Umbilical cord (tissue), 2 donors: ENCODE measurements around the gene NPBWR2. TPM values are rescaled to one million over a fixed set of nuclear protein-coding genes. Genes with fewer than 3 reads are reported as not detected.
"Not testable (repeated sequence)": the region's sequence is repeated elsewhere in the genome, so short reads cannot be mapped to it uniquely, and the experiment has no call there.

Experiments
- DNase-seq: peaks from one replicate; pipeline ENCODE4 v3.0.0-alpha.2; 2015; ENCODE audit warnings: low spot score
- total RNA-seq: library from RNA; depleted of rRNA; stranded (reverse); fragments of >200 nt; gene quantifications from one replicate; pipeline ENCODE4 v1.2.3, GENCODE V29; 2014; ENCODE audit warnings: low replicate concordance; ENCODE audit not compliant: insufficient read depth

The NPBWR2 gene
- total RNA-seq, 1 donor from 2014 or later: 3.9 TPM

DNA sequence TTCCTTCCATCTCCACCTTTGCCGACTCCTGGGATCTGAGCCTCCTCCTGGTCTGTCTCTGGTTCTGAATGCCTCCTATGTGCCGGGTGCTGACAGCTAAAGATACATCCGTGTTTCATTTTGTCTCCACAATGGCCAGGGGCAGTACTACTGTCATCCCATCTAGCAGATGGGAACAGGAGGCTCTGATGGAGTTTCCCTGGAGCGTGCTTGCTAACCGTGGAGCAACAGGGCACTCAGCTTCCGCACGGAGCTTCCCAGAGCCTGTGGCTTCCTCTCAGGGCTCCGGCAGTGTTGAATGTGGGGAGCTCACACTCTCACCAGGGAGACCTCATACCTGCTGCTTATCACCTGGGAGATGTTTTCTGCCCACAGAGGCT is 11.9 kb upstream of the NPBWR2 start:
- no peak for DNase-seq

- not testable (repeated sequence) for DNase-seq
Observed at GRCh38 chr20:64117432-64117777, 10.0 kb upstream of the NPBWR2 start.

DNA sequence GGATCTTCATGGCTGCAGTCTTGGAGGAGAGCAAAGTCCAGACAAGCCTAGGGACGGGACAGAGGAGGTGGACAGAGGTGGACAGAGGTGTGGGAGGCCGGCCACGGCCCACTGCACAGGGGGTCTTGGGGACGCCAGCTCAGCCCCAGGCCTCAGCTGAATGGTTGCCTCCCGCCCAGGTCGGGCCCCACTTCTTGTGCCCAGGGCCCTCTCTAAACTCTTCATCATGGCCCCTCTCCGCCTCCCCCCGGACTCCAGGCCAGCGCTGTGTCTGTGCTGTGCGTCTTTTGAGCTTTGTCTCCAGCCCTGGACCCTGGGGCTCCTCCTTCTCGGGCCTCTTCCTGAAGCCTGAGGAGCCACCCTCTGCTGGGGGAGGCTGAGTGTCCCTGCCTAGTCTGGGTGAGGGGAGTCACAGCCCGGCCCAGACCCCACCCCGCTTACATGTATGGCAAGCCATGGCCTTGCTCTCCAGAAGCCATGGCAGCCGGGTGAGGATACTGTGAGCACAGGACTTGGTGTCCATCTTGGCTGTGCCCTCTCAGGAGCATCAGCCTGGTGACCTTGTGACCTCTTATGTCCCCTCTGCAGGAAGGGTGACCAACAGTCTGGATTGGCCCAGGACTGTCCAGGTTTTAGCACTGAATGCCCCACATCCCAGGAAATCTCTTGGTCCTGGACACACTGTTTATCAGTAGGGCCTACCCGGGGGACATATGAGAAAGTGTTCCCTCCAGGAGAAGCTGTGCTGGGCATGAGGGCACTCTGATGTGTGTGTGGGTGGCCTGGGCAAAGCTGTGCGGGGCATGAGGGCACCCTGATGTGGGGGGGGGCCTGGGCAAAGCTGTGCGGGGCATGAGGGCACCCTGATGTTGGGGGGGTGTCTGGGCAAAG is 9.4 kb upstream of the NPBWR2 start:
- no peak for DNase-seq

- no peak for DNase-seq
Observed at GRCh38 chr20:64116016-64116415, 8.7 kb upstream of the NPBWR2 start.

- DNase-seq: no peak
Observed at GRCh38 chr20:64115171-64115911, 8.0 kb upstream of the NPBWR2 start.

DNA sequence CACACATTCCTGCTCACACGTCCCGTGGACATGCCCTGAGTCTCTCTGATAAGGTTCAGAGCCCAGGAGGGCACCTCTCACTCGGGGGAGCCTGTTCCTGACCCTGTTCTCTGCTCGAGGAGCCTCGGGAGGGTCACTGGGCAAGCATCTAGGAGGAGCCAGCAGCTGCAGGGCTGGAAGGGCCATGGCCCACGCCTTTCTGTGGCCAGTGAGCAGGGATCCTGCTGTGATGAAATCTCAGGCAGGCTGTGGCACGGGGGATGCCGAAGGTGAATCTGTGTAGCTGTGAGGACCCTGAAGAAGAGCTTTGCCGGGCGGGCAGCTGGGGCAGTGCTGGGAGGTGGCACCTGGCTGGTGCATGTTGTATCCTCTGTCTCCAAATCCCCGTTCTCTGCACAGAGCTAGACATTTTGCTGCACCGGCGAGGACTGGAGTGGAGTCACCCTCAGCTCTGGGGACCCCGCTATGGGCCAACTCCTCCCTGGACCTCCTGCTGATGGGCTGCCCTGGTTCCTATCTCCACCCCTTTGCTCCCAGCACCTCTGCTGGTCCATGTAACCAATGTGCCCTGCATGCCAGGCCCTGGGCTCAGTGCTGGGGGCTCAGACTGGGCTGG is 7.1 kb upstream of the NPBWR2 start:
- no peak for DNase-seq

- DNase-seq: no peak
Observed at GRCh38 chr20:64113796-64114355, 6.5 kb upstream of the NPBWR2 start.

DNA sequence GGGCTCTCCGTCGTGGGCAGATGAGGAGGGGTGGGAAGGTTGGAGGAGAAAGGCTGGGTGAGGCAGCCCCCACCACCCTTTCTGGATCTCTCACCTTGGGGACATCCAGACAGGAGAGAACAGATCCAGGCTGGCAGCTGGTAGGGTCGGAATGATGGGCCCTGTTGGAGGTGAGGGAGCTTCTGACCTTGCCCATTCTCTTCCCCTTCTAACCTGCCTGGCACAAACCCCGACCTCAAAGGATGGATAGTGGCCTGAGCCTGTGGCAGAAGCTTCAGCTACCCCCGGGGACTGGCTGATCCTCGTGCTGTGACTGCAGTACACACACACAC is 6.0 kb upstream of the NPBWR2 start:
- no peak for DNase-seq

DNA sequence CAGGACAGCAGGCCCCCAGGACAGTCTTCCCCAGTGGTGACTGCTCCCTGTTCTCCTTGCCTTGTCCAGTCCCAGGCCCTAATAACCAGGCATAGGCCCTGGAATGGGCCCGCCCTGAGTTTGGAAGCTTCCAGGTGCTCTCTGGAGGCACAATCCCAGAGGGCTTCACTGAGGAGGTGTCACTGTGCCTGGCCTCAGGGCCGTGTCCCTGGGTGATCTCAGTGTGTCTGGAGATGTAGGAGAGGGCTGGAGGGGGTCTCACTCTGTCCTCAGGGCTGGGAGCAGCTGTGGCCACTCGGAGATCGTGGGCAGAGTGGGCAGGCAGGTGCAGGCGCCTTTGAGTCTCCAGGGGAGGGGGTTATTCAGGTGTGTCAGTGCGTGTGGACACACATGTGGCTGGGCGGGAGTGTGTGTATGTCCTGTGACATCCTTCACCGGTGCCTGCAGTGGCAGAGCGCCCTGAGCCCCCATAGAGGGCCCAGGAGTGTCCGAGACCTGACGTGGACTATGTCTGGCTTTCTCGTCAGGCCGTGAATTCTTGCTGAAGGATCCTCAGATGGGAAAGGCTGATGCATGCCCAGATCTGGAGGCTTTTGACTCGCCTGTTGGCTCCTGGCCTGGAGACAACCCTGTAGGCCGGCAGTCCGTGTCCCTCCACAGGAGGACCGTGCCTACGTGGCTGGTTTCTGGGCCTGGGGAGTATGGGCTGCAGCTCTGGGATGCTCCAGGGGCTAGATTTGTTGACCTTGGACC is 5.5 kb upstream of the NPBWR2 start:
- no peak for DNase-seq

DNA sequence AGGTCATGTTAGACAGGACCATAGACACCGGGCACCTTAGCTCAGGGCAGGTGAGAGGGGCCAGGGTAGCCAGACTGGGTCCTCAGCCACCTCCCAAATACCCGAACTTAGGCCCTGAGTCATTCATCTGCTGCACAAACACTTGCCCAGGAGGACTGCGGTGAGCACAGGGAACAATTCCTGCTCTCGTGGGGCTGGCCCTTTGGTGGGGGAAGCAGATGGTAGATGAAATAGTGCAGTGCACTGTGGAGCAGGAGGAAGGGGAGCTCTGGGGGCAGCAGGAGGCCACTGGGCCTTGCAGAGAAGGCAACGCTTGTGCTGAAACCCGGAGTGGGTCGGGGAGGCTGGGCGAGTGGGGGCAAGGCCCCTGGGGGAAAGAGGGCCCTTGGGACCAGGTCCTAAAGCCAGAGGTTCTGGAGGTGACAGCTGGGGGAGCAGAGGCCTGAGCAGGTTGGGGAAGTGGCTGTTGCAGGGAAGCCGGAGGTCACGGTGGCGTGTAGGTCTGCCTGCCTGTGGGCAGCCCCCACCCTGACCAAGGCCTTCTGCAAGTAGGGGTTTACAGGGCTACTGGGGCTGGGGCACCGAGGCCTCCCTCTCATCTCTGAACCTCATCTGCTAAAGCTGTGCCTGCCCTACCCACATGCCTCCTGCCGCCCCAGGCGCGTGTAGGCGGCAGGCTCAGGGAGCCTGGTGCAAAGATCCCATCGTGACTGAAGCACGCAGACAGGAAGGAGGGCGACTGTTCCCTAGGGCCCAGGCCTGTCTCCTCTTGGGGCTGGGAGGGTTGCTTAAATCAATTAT is 4.7 kb upstream of the NPBWR2 start:
- no peak for DNase-seq

GRCh38 chr20:64110411-64111068 is 3.2 kb upstream of the NPBWR2 start:
- DNase-seq: no peak

DNA sequence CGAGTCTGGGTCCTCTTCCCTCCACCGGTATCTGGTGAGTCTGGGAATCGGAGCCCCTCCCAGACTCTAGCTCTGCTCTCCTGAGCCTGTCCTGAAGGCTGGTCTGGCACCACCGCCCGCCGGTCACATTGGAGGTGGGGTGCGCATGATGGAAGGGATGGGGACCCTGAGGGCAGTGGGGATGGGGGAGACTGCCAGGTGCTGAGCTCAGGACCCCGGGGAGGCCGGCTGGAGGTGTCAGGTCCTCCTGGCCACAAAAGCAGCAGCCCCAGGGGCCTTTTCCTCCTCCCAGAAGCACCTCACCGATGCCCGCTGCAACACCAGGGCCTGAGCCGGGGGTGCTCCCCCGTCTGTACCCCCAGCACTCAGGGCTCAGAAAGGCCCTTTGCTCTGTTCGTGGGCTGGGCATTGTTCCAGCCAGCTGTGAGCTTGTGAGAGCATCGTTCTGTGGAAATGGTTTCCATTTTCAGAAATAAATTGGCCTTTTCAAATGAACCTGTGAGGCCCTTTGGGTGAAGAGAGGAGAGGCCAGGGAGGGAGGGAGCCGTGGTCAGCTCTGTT is 2.5 kb upstream of the NPBWR2 start:
- no peak for DNase-seq

GRCh38 chr20:64108731-64109681 is 1.6 kb upstream of the NPBWR2 start:
- no peak for DNase-seq

GRCh38 chr20:64107736-64108457 is 532 bp upstream of the NPBWR2 start:
- DNase-seq: peak; percentile 47

DNA sequence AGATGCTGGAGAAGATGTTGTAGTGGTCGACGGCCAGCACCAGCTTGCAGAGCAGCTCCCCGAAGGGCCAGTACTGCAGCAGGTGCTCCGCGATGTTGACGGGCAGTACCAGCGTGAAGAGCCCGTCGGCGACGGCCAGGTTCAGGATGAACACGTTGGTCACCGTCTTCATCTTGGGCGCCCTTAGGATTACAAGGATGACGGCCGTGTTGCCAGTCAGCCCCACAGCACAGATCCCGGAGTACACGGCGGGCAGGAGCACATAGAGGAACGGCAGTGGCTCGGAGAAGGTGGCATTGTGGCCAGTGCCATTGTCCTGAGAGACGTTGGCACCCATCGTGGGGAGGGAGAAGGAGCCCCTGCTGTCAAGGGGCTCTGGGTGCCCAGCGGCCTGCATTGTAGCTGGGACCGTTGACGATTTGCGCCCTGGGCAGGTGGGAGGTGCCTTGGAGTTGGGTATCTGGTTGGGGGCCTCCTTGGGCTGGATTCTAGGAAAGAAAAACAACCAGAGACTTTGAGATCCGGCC is 867 bp downstream of the NPBWR2 start:
- DNase-seq: no peak

GRCh38 chr20:64105846-64106434 is 1.4 kb downstream of the NPBWR2 start:
- no peak for DNase-seq

GRCh38 chr20:64104667-64105451 is 2.5 kb downstream of the NPBWR2 start:
- DNase-seq: no peak
